Cardiac fibroblast (primary cell): ENCODE measurements around the gene NIM1K.

ENCODE experiments used
- DNase-seq, 2 donors: peaks; one replicate each; pipeline versions ENCODE4 v3.0.0 to v3.0.0-alpha.2; 2010; ENCODE audit warnings: low read depth in 2 of 2
- H3K4me3 ChIP-seq, 2 donors: replicated peaks in 1 of 2; 1 replicate in 1 of 2; 2 replicates in 1 of 2; pipeline ENCODE4 v1.5.1; 2011; ENCODE audit warnings: low read depth in 2 of 2, low read length in 2 of 2, mild to moderate bottlenecking in 2 of 2, moderate library complexity in 1 of 2
- TF ChIP-seq, protein P1 (sequence below): IDR thresholded peaks from one replicate; pipeline ENCODE4 v1.5.1; 2011; ENCODE audit warnings: low read depth, mild to moderate bottlenecking, low read length, inconsistent platforms

NIM1K gene

GRCh38 chr5:43288269-43288831, 96.3 kb downstream of the NIM1K start:
- TF ChIP-seq, protein P1, sequence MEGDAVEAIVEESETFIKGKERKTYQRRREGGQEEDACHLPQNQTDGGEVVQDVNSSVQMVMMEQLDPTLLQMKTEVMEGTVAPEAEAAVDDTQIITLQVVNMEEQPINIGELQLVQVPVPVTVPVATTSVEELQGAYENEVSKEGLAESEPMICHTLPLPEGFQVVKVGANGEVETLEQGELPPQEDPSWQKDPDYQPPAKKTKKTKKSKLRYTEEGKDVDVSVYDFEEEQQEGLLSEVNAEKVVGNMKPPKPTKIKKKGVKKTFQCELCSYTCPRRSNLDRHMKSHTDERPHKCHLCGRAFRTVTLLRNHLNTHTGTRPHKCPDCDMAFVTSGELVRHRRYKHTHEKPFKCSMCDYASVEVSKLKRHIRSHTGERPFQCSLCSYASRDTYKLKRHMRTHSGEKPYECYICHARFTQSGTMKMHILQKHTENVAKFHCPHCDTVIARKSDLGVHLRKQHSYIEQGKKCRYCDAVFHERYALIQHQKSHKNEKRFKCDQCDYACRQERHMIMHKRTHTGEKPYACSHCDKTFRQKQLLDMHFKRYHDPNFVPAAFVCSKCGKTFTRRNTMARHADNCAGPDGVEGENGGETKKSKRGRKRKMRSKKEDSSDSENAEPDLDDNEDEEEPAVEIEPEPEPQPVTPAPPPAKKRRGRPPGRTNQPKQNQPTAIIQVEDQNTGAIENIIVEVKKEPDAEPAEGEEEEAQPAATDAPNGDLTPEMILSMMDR = no peak
- H3K4me3 ChIP-seq = no peak overlapping the region
- no peak for DNase-seq

DNA sequence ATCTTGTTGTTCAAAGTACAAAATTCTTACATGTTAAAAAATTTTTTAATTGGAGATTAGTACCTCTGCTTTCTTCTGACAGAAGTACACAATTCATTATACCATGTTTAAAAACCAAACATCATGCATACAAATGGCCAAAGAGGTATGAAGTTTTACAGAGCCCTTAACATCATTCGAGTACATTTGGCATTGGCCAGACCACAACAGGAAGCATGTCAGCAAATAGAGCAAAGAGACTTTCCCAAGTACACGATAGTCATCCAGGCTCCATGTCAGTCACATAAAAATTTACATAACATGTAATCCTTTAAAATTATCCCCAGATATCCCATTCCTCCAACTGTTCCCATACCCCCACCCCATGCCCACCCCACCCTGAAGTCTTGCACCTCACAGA, 98.7 kb downstream of the NIM1K start:
- H3K4me3 ChIP-seq = no peak overlapping the region
- no peak for DNase-seq
- TF ChIP-seq, protein P1 = no peak

- TF ChIP-seq, protein P1 = no peak
- peak; percentile 47 to 51 for DNase-seq
- H3K4me3 ChIP-seq = no peak overlapping the region
Observed at GRCh38 chr5:43294226-43294625, 102.2 kb downstream of the NIM1K start.

- H3K4me3 ChIP-seq = no peak overlapping the region
- TF ChIP-seq, protein P1 = no peak
- DNase-seq = no peak
Observed at GRCh38 chr5:43295202-43295601, 103.2 kb downstream of the NIM1K start.

DNA sequence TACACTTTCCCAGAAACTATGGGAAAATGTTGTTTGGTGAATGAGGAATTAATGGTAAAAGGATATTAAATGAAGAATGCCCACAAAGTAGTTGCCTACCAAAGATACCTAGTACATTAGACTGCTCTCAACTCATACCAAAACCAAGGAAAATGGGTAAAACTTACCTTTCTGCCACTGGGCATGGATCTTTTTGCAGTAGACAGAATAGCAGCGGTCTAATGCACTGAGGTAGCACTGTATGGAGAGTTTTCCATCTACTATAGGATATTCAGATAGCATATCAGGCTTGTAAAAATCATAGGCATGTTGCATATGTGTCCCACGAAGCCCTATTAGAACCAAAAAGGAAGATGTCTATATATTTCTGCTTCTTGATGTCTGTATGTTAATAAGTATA, 104.8 kb downstream of the NIM1K start:
- DNase-seq = no peak
- TF ChIP-seq, protein P1 = no peak
- no peak overlapping the region for H3K4me3 ChIP-seq

- DNase-seq = no peak
- TF ChIP-seq, protein P1 = no peak
- no peak overlapping the region for H3K4me3 ChIP-seq
Observed at GRCh38 chr5:43298443-43298842, 106.4 kb downstream of the NIM1K start.

GRCh38 chr5:43300112-43300511, 108.1 kb downstream of the NIM1K start:
- TF ChIP-seq, protein P1 = no peak
- no peak overlapping the region for H3K4me3 ChIP-seq
- no peak for DNase-seq
